Right atrium auricular region (tissue), 2 donors: ENCODE results near the gene TNNT1. TPM values are rescaled to one million over a fixed set of nuclear protein-coding genes. Genes with fewer than 3 reads are reported as not detected.

Experiments used
- DNase-seq: peaks from one replicate; pipeline ENCODE4 v3.0.0-alpha.2; 2019; ENCODE audit warnings: low spot score
- H3K27ac ChIP-seq, 2 donors: fragments of 200-600 bp; sonication (generic); 1 replicate in 1 of 2; 2 replicates in 1 of 2; pipeline ENCODE4 v1.5.1; 2016 to 2019
- H3K27me3 ChIP-seq, 2 donors: fragments of 200-600 bp; sonication (generic); one replicate each; pipeline versions ENCODE4 v1.5.1 to v1.6.0; 2017 to 2019
- H3K36me3 ChIP-seq: fragments of 200-600 bp; sonication (generic); one replicate; pipeline ENCODE4 v1.5.1; 2016
- H3K4me1 ChIP-seq, 2 donors: fragments of 200-600 bp; sonication (generic); one replicate each; pipeline versions ENCODE4 v1.5.1 to v1.6.0; 2017 to 2019
- H3K4me3 ChIP-seq, 2 donors: fragments of 200-600 bp; sonication (generic); 1 replicate in 1 of 2; 2 replicates in 1 of 2; pipeline ENCODE4 v1.5.1; 2017 to 2019; ENCODE audit warnings: mild to moderate bottlenecking in 1 of 2, moderate library complexity in 1 of 2
- H3K9me3 ChIP-seq, 2 donors: fragments of 200-600 bp; sonication (generic); one replicate each; pipeline ENCODE4 v1.5.1; 2019
- total RNA-seq, 2 donors: library from RNA; depleted of rRNA; stranded (reverse); fragments of >200 nt; gene quantifications; one replicate each; pipeline ENCODE4 v1.1.0, GENCODE V29; 2016
- TF ChIP-seq, protein P1 (sequence below), 2 donors: fragments of 200-600 bp; sonication (generic); IDR thresholded peaks; one replicate each; pipeline ENCODE4 v1.5.1; 2019; ENCODE audit warnings: antibody characterized with exemption in 2 of 2

TNNT1 gene
- total RNA-seq, 2 donors from 2014 or later, result 6.8 to 46.5 TPM

DNA sequence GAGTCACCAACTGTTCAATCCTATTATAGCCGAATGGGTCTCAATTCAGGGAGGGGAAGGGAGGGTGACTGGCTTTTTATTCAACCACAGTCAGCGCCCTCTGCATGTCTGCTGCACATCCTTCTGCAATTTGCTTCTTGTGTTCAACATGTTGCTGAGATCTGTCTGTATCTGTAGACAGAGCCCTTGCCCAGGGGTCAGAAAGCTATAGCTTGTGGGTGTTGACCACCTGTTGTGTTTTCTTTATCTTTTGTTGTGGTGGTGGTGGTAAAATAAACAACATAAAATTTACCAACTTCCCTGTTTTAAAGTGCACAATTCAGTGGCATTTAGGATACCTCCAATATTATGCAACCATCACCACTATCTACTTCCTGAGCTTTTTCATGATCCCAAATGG, 43.8 kb downstream of the TNNT1 start:
- H3K27ac ChIP-seq, result no peak overlapping the region
- TF ChIP-seq, protein P1, sequence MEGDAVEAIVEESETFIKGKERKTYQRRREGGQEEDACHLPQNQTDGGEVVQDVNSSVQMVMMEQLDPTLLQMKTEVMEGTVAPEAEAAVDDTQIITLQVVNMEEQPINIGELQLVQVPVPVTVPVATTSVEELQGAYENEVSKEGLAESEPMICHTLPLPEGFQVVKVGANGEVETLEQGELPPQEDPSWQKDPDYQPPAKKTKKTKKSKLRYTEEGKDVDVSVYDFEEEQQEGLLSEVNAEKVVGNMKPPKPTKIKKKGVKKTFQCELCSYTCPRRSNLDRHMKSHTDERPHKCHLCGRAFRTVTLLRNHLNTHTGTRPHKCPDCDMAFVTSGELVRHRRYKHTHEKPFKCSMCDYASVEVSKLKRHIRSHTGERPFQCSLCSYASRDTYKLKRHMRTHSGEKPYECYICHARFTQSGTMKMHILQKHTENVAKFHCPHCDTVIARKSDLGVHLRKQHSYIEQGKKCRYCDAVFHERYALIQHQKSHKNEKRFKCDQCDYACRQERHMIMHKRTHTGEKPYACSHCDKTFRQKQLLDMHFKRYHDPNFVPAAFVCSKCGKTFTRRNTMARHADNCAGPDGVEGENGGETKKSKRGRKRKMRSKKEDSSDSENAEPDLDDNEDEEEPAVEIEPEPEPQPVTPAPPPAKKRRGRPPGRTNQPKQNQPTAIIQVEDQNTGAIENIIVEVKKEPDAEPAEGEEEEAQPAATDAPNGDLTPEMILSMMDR (IDR thresholded peaks at IDR 0.05), result no peak
- H3K4me1 ChIP-seq, result peaks cover 0 to 4% of the 10 kb centered on the region in 2 donors
- H3K36me3 ChIP-seq, result peaks cover 57% of the 10 kb centered on the region
- peaks cover 0 to 8% of the 10 kb centered on the region in 2 donors for H3K9me3 ChIP-seq
- no peaks in the 10 kb centered on the region for H3K27me3 ChIP-seq
- no peak overlapping the region for H3K4me3 ChIP-seq
- no peak for DNase-seq

DNA sequence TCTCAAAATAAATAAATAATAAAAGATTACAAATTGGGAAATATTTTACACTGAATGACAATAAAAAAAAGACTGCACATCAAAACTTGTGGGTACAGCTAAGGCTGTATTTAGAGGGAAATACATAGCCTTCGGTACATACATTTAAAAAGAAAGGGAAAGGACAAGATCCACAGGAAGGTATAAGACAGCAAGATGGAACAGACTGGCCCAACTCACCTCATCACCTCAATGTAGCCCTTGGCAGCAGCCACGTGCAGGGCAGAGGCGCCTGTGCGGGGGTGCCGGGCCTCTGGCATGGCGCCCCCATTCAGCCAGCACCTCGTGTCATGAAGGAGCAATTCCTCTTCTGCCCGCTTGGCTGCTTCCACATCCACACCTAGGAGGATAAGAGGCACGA, 45.8 kb downstream of the TNNT1 start:
- no peaks in the 10 kb centered on the region for H3K27me3 ChIP-seq
- DNase-seq, result no peak
- H3K4me3 ChIP-seq, result no peak overlapping the region
- no peak overlapping the region for H3K27ac ChIP-seq
- H3K9me3 ChIP-seq, result peaks cover 0 to 8% of the 10 kb centered on the region in 2 donors
- H3K4me1 ChIP-seq, result peaks cover 0 to 20% of the 10 kb centered on the region in 2 donors
- TF ChIP-seq, protein P1 (IDR thresholded peaks at IDR 0.05), result no peak
- peaks cover 60% of the 10 kb centered on the region for H3K36me3 ChIP-seq

DNA sequence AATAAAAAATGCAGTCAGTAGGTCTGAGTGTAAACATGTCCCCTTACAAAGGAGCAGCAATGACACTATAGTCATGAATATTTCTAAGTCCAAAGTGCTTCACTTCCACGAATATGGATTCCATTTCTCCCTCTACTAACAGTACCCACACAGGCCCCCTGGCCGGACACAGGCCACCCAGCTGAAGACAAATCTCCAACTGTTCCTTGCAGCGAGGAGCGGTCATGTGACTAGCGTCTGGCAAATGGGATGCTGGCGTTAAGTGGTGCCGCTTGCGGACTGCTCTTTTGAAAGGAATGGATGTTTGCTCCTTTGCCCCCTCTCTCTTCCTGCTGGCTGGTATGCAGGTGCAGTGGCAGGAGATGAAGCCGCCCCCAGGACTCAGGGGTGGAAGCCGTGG, 47.7 kb downstream of the TNNT1 start:
- no peak overlapping the region for H3K4me3 ChIP-seq
- H3K27ac ChIP-seq, result no peak overlapping the region
- H3K9me3 ChIP-seq, result peaks cover 0 to 8% of the 10 kb centered on the region in 2 donors
- no peak for DNase-seq
- no peaks in the 10 kb centered on the region for H3K27me3 ChIP-seq
- peaks cover 0 to 20% of the 10 kb centered on the region in 2 donors for H3K4me1 ChIP-seq
- H3K36me3 ChIP-seq, result peaks cover 57% of the 10 kb centered on the region
- TF ChIP-seq, protein P1 (IDR thresholded peaks at IDR 0.05), result no peak

DNA sequence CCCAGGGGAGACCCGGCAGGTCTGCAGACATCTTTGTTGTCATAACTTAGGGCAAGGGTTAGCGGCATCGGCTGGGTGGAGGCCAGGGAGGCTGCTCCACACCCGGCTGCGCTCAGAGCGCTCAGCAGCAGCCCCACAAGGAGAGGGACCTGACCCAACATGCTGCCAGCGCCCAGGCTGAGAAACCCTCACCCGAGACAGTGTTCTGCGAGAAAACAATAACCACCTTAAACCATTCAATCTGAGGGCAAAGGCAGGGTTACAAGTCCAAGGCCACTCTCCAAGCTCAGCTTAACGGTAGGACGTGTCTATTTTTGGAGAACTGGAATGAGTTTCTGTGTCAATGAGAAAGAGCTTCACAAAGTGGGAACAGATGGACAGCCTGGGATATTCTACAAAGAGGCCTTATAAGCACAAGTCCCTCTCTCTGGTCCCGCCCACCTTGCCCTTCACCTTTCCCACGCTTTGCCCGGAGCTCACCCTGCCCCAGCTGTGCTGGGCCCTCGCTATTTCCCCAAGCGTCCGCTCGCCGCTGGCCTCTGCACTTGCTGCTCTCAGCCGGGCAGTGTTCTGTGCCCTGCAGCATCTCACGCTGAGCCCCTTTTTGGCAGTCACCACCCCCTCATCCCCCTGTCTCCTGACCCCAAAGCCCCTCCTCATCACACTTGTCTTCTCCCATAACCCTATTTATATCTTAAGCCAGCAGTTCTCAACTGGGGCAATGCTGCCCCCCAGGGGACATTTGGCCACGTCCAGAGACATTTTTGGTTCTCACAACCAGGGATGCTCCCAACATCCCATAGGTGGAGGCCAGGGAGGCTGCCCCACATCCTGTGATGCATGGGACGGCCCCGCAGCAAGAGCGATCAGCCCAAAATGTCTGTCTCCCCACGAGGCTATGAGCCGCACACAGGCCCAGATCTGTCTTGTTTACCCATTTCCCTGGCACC, 49.2 kb downstream of the TNNT1 start:
- no peak for DNase-seq
- TF ChIP-seq, protein P1 (IDR thresholded peaks at IDR 0.05), result peak in 1 of 2 donors; percentile 31
- H3K4me1 ChIP-seq, result peaks cover 0 to 20% of the 10 kb centered on the region in 2 donors
- H3K27me3 ChIP-seq, result no peaks in the 10 kb centered on the region
- H3K27ac ChIP-seq, result peak overlapping the region in 1 of 2 donors; percentile 2
- peaks cover 0 to 8% of the 10 kb centered on the region in 2 donors for H3K9me3 ChIP-seq
- no peak overlapping the region for H3K4me3 ChIP-seq
- H3K36me3 ChIP-seq, result peaks cover 72% of the 10 kb centered on the region

DNA sequence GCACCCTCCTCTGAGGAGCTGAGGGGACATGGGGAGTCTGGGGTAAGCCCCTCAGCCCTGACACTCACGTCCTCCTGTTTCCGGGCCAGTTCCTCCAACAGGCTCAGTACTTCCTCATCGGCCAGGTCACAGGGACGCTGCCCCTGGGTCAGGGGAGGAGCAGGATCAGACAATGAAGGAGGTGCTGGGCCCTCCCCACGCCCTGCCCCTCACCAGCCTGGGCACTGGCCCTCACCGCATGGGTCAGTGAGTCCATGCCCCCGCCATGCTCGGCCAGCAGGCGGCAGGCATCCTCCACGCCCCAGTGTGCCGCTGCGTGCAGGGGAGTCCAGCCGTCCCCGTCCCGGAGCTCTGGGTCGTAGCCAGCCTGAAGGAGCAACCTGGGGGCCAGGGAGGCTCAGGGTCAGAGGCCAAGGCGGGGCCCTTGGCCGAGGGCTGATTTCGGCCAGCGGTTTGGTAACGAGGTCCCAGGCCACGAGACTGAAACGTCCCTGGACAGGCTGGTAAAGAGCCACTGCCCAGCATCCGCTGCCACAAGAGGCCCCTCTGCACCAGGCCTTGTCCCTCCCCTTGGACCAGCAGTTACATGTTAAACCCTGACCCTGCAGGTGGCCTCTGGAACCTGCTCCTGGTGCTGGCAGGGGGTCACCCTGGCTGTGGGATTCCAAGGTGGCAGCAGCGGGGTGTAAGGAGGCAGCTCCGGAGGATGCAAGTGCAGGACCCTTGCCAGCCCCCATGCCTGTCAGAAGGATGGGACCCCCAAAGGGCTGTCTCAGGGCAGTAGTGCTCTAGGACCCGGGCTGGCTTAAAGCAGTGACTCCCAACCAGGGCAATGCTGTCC, 50.1 kb downstream of the TNNT1 start:
- Histone ChIP-seq H3K4me1 (peaks cover 0 to 20% of the 10 kb centered on the region in 2 donors), H3K9me3 (peaks cover 0 to 8% of the 10 kb centered on the region in 2 donors), H3K27me3 (no peaks in the 10 kb centered on the region), H3K36me3 (peaks cover 79% of the 10 kb centered on the region), H3K4me3 (no peak overlapping the region), H3K27ac (peak overlapping the region in 1 of 2 donors; percentile 2)
- no peak for DNase-seq
- TF ChIP-seq, protein P1 (IDR thresholded peaks at IDR 0.05), result peak in 1 of 2 donors; percentile 8
